CD4-positive, alpha-beta memory T cell (primary cell): ENCODE data around the gene PYGO2. TPM values are rescaled to one million over a fixed set of nuclear protein-coding genes. Genes with fewer than 3 reads are reported as not detected.

ENCODE experiments used
- CTCF ChIA-PET: fragments of 350-600 bp; sonication (Branson Sonifier 250); formaldehyde crosslinking; loops from one replicate; lab custom pipeline; 2021; ENCODE audit warnings: inconsistent platforms; ENCODE audit not compliant: partially characterized antibody; lab: Charles Lee
- POLR2A ChIA-PET: fragments of 350-600 bp; sonication (Branson Sonifier 250); formaldehyde crosslinking; loops from one replicate; lab custom pipeline; 2021; ENCODE audit not compliant: partially characterized antibody; lab: Charles Lee
- DNase-seq, 5 donors: peaks; one replicate each; pipeline versions ENCODE4 v3.0.0 to v3.0.0-alpha.2; 2020 to 2022; ENCODE audit warnings: mixed read lengths in 1 of 5
- H3K27ac ChIP-seq: one replicate; pipeline ENCODE4 v1.7.0; 2013; ENCODE audit warnings: low read depth, low read length
- H3K27me3 ChIP-seq: 2 replicates; pipeline ENCODE4 v1.7.0; 2013; ENCODE audit warnings: mild to moderate bottlenecking, low read length, moderate library complexity; ENCODE audit not compliant: insufficient read depth
- H3K36me3 ChIP-seq: 2 replicates; pipeline ENCODE4 v1.7.0; 2013; ENCODE audit warnings: mild to moderate bottlenecking, low read length, moderate library complexity; ENCODE audit not compliant: insufficient read depth
- H3K4me1 ChIP-seq: 2 replicates; pipeline ENCODE4 v1.7.0; 2013; ENCODE audit warnings: mild to moderate bottlenecking, low read length, moderate library complexity; ENCODE audit not compliant: insufficient read depth
- H3K4me3 ChIP-seq, 2 donors: one replicate each; pipeline ENCODE4 v1.7.0; 2013; ENCODE audit warnings: low read length in 2 of 2, mild to moderate bottlenecking in 1 of 2
- H3K9me3 ChIP-seq, 2 donors: one replicate each; pipeline ENCODE4 v1.7.0; 2013; ENCODE audit warnings: low read length in 2 of 2, control low read depth in 1 of 2; ENCODE audit not compliant: control insufficient read depth in 1 of 2
- H3K27ac Mint-ChIP-seq, 7 donors: one replicate each; pipeline ENCODE4 v1.8.0; 2020 to 2021; ENCODE audit warnings: mixed read lengths in 7 of 7, mild to moderate bottlenecking in 6 of 7, inconsistent platforms in 3 of 7, moderate library complexity in 3 of 7
- H3K27me3 Mint-ChIP-seq, 2 donors: one replicate each; pipeline ENCODE4 v1.8.0; 2020 to 2021; ENCODE audit warnings: mixed read lengths in 2 of 2
- H3K36me3 Mint-ChIP-seq, 2 donors: one replicate each; pipeline ENCODE4 v1.8.0; 2020 to 2021; ENCODE audit warnings: mixed read lengths in 2 of 2, inconsistent platforms in 1 of 2, mild to moderate bottlenecking in 1 of 2
- H3K4me1 Mint-ChIP-seq, 4 donors: one replicate each; pipeline ENCODE4 v1.8.0; 2020 to 2021; ENCODE audit warnings: mixed read lengths in 4 of 4, mild to moderate bottlenecking in 1 of 4
- H3K4me3 Mint-ChIP-seq, 8 donors: one replicate each; pipeline ENCODE4 v1.8.0; 2020 to 2021; ENCODE audit warnings: mixed read lengths in 8 of 8, mild to moderate bottlenecking in 7 of 8, moderate library complexity in 6 of 8, inconsistent platforms in 3 of 8
- H3K9me3 Mint-ChIP-seq, 8 donors: one replicate each; pipeline ENCODE4 v1.8.0; 2020 to 2021; ENCODE audit warnings: mixed read lengths in 8 of 8, mild to moderate bottlenecking in 5 of 8, inconsistent platforms in 3 of 8, moderate library complexity in 1 of 8
- intact Hi-C: fragments of 100-400 bp; cut with micrococcal nuclease; formaldehyde crosslinking; loops from one replicate; pipeline ENCODE4 v1.15.1; 2023
- polyA plus RNA-seq, 2 donors: library from polyadenylated mRNA; unstranded; fragments of 300-500 nt; fragmentation: Illumina TruSeq; gene quantifications; one replicate each; pipeline ENCODE4 v1.2.3, GENCODE V29; 2021
- total RNA-seq, 2 experiments: library from RNA; stranded (reverse); gene quantifications; one replicate each; pipeline ENCODE4 v1.2.3, GENCODE V29; 2021

PYGO2 gene
- total and polyA plus RNA-seq, 4 experiments from 2014 or later: 22.5 to 80.2 (median 66.3) TPM

DNA sequence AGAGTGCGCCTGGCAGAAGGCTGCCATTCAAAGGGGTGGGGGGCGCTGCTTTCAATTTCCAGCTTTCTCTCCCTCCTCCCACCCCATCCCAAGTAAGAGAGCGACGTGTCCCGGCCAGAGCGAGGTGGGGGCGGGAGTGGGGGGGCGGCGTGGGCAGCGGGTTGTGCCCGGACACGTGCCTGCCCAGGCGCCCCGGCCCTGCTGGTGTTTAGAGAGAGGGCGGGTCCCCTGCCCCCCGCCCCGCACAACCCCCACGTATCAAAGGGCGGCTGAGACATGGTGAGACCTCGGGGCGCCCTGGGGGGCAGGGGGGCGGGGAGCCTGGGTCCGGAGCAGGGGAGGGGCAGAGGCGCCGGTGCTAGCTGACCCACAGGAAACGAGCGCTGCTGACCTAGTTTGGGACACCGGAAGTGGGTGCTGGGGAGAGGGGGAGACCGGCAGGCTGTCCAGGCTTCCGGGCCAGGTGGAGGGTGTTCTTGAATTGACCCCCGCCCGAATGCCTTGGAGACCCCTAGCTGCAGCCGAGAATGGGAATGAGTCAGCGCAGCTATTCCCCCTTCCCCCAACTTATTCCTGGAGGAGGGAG, 42.3 kb upstream of the PYGO2 start:
- no peak for DNase-seq
- peak overlapping the region; percentile 95 to 99 (median 98) for H3K4me3 Mint-ChIP-seq
- POLR2A ChIA-PET: interaction anchor here (0.7 to 38.9 kb wide), 6 partner anchors 8 to 169 kb away, joined by 3 to 1543 read pairs (median 4); partner anchors contain the start of genes CKS1B, FLAD1, KRTCAP2 and PBXIP1

DNA sequence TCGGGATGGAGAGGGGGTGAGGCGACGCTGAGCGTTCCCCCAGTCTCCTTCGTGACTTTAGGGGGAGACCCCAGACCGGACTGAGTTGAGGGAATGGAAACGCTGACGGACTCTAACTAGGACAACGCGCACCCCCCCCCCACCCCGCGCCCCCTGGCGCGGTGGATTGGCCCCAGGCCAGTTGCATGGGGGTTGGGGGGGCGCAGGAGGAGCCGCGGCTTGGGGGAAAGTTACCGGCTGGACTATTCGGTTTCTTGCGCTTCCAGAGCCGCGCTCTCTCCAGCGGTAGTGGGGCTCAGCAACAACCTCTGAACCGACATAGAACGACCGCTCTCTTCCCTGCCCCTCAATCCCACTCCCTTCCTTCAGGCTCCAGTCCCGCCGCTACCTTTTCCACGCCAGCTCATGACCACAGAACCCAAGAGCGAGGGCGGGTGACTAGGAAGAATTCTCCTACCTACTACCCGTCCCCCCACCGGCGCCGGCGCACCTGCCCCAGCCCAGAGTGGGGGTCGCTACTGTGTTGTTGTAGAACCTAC, 41.7 kb upstream of the PYGO2 start:
- CTCF ChIA-PET: interaction anchor here (1.3 to 16.3 kb wide), 2 partner anchors 11 to 16 kb away, joined by 4 to 381 read pairs; no protein-coding TSS in a partner anchor
- POLR2A ChIA-PET: interaction anchor here (0.8 to 38.9 kb wide), 4 partner anchors 11 to 66 kb away, joined by 3 to 1543 read pairs (median 158); partner anchors contain the start of genes CKS1B, FLAD1, PBXIP1 and PYGO2
- H3K4me1 ChIP-seq: peaks cover 62% of the 10 kb centered on the region
- peaks cover 0 to 26% of the 10 kb centered on the region in 2 donors for H3K36me3 Mint-ChIP-seq
- peak overlapping the region; percentile 95 to 99 (median 98) for H3K4me3 Mint-ChIP-seq
- peak overlapping the region; percentile 86 for H3K27ac ChIP-seq
- H3K9me3 Mint-ChIP-seq: no peaks in the 10 kb centered on the region
- intact Hi-C loops: loop anchor here (5.0 kb wide), 2 partner anchors 49 to 446 kb away; partner anchors contain the start of genes ADAM15 and UBE2Q1
- H3K4me3 ChIP-seq: peak overlapping the region; percentile 91 to 95
- no peaks in the 10 kb centered on the region for H3K9me3 ChIP-seq
- peak overlapping the region; percentile 90 to 98 (median 97) for H3K27ac Mint-ChIP-seq
- H3K4me1 Mint-ChIP-seq: peaks cover 36 to 79% (median 46%) of the 10 kb centered on the region in 4 donors
- no peaks in the 10 kb centered on the region for H3K27me3 Mint-ChIP-seq
- H3K27me3 ChIP-seq: no peaks in the 10 kb centered on the region
- no peaks in the 10 kb centered on the region for H3K36me3 ChIP-seq
- peak in 2 of 5 donors; percentile 20 to 59 for DNase-seq

More for the DNA sequence above, 42.3 kb upstream of the PYGO2 start:
- Mint-ChIP-seq H3K36me3 (peaks cover 0 to 26% of the 10 kb centered on the region in 2 donors), H3K27ac (peak overlapping the region; percentile 90 to 98 (median 97)), H3K9me3 (no peaks in the 10 kb centered on the region), H3K27me3 (no peaks in the 10 kb centered on the region), H3K4me1 (peaks cover 36 to 80% (median 45%) of the 10 kb centered on the region in 4 donors)
- H3K4me1 ChIP-seq: peaks cover 61% of the 10 kb centered on the region
- H3K4me3 ChIP-seq: peak overlapping the region; percentile 91 to 95
- CTCF ChIA-PET: interaction anchor here (0.6 to 16.3 kb wide), 4 partner anchors 11 to 41 kb away, joined by 3 to 381 read pairs (median 4); partner anchors contain the start of gene CKS1B
- intact Hi-C loops: loop anchor here (5.0 kb wide), 2 partner anchors 48 to 447 kb away; partner anchors contain the start of genes ADAM15 and UBE2Q1
- H3K9me3 ChIP-seq: no peaks in the 10 kb centered on the region
- H3K27ac ChIP-seq: peak overlapping the region; percentile 86
- no peaks in the 10 kb centered on the region for H3K27me3 ChIP-seq
- no peaks in the 10 kb centered on the region for H3K36me3 ChIP-seq

DNA sequence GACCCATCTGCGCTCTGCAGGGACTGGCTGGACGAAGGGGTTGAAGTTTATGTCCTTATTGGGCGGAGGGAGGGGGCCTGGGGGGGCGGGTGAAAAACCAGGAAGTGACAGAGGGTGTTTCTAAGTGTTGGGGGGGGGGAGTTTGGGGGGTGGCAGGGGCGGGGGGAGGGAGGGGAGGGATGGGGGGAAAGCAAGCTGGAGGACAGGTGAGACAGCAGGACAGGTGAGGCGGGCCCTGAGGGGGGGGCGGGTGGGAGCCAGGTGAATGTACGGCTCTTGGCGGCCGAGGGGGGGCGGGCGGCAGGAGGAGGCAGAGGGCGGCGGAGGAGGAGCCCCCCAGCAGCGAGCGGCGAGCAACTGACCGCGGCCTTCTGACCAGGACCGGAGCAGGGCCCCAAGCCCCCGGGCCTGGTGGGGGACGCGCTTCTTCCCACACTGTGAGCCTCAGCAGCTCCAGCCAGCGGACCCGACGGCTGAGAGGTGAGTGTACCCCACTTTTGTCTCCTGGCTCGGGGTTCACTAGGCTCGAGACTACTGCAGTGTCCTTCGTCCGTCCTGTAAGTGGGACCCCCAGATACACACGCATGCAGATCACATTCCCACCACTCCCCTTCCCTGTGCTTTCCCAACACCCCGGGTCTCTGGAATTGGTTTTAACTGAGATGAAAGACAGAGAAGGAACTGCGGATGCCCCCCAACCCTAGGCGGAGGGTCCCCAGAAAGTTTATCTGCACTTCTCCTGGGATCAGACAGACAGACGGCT, 41.1 kb upstream of the PYGO2 start, which contains the start of gene ZBTB7B:
ZBTB7B (plus strand) TSS at position 339 of the 763 bp plus-strand sequence. CDS start 11,859 bp downstream, outside the sequence.
- Mint-ChIP-seq H3K36me3 (peaks cover 0 to 26% of the 10 kb centered on the region in 2 donors), H3K4me3 (peak within 1 kb of the TSS; percentile 95 to 99 (median 98)), H3K27me3 (no peaks in the 10 kb centered on the region), H3K9me3 (no peaks in the 10 kb centered on the region), H3K4me1 (peaks cover 39 to 80% (median 49%) of the 10 kb centered on the region in 4 donors), H3K27ac (peak within 1 kb of the TSS; percentile 90 to 99 (median 97))
- peaks cover 62% of the 10 kb centered on the region for H3K4me1 ChIP-seq
- no peaks in the 10 kb centered on the region for H3K36me3 ChIP-seq
- ChIA-PET CTCF (interaction anchor here (1.3 to 16.3 kb wide), 2 partner anchors 12 to 15 kb away, joined by 4 to 381 read pairs; no protein-coding TSS in a partner anchor), POLR2A (interaction anchor here (0.8 to 38.9 kb wide), 8 partner anchors 10 to 83 kb away, joined by 3 to 1543 read pairs (median 5); partner anchors contain the start of genes CKS1B, FLAD1, LENEP and PBXIP1)
- peak within 1 kb of the TSS; percentile 91 to 95 for H3K4me3 ChIP-seq
- peak in 1 of 5 donors; percentile 23 for DNase-seq
- intact Hi-C loops: loop anchor here (1.0 to 5.0 kb wide), 5 partner anchors 8 to 445 kb away; partner anchors contain the start of genes ADAM15, PMVK and UBE2Q1
- H3K27ac ChIP-seq: peak within 1 kb of the TSS; percentile 92
- no peaks in the 10 kb centered on the region for H3K27me3 ChIP-seq
- H3K9me3 ChIP-seq: no peaks in the 10 kb centered on the region

DNA sequence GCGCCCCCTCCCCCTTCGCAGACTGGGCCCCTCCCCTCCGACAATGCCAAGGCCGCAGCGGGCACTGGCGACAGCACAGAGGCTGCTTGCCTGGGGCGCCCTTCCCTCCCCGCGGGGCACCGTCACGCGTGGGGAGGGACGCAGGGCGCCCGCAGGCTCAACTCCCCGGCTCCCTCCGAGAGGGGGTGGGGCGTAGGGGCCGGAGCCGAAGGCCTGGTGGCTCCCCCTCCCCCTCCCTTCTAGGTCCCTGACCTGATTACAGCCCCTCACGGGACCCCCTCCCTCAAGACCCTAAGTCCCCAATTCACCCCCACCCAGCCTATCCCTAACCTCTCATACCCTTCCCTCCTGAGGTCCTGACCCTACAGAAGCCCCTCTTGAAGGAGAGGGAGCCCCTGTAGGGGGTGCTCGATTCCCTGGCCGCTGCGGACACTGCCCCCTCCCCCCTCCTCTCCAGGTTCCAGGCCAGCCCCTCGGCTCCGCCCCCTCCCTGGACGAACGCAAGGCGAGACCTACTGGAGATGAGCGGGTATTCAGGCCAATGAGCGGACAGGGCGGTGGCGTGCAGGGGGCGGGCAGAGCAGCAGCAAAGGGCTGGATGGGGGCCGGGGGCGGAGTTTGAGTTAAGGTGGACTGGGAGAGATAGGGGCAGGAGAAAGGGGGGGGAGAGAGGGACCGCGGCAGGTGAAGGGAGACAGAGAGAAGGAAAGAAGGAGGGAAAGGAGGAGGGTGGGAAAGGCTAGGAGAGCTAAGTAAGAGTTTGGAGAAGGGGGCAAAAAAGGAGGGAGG, 40.3 kb upstream of the PYGO2 start:
- ChIA-PET POLR2A (interaction anchor here (0.6 to 38.9 kb wide), 9 partner anchors 9 to 84 kb away, joined by 3 to 1543 read pairs (median 5); partner anchors contain the start of genes CKS1B, EFNA4, FLAD1 and LENEP), CTCF (interaction anchor here (0.8 to 16.3 kb wide), 3 partner anchors 13 to 46 kb away, joined by 4 to 381 read pairs (median 30); partner anchors contain the start of genes FLAD1 and PBXIP1)
- peak overlapping the region; percentile 92 for H3K27ac ChIP-seq
- Mint-ChIP-seq H3K36me3 (peaks cover 0 to 26% of the 10 kb centered on the region in 2 donors), H3K4me1 (peaks cover 39 to 78% (median 51%) of the 10 kb centered on the region in 4 donors), H3K4me3 (peak overlapping the region; percentile 88 to 99 (median 96)), H3K9me3 (peaks cover 0 to 2% (median 0%) of the 10 kb centered on the region in 8 donors), H3K27me3 (no peaks in the 10 kb centered on the region), H3K27ac (peak overlapping the region; percentile 90 to 99 (median 95))
- peaks cover 59% of the 10 kb centered on the region for H3K4me1 ChIP-seq
- H3K27me3 ChIP-seq: no peaks in the 10 kb centered on the region
- intact Hi-C loops: loop anchor here (1.0 to 5.0 kb wide), 5 partner anchors 8 to 445 kb away; partner anchors contain the start of genes ADAM15, PMVK and UBE2Q1
- peak overlapping the region; percentile 78 to 80 for H3K4me3 ChIP-seq
- DNase-seq: peak; percentile 95 to 98 (median 97)
- no peaks in the 10 kb centered on the region for H3K9me3 ChIP-seq
- H3K36me3 ChIP-seq: no peaks in the 10 kb centered on the region

DNA sequence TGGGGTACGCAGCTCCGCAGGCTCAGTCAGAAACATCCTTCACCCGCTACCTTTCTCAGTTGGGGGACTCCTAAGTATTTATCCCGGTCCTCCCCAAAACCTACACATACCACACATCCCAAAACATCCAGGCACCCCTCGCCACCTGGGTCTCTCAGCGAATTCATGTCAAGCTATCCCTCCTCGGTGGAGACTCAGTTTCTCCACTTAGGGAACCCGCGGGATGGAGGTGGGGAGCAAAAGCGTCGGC, 39.8 kb upstream of the PYGO2 start:
- Histone ChIP-seq H3K4me1 (peaks cover 54% of the 10 kb centered on the region), H3K27ac (peak overlapping the region; percentile 92), H3K9me3 (no peaks in the 10 kb centered on the region), H3K4me3 (peak overlapping the region; percentile 78 to 80), H3K27me3 (no peaks in the 10 kb centered on the region), H3K36me3 (no peaks in the 10 kb centered on the region)
- Mint-ChIP-seq H3K4me1 (peaks cover 34 to 72% (median 46%) of the 10 kb centered on the region in 4 donors), H3K9me3 (peaks cover 0 to 2% (median 0%) of the 10 kb centered on the region in 8 donors), H3K36me3 (peaks cover 0 to 24% of the 10 kb centered on the region in 2 donors), H3K4me3 (peak overlapping the region; percentile 88 to 99 (median 96)), H3K27ac (peak overlapping the region; percentile 88 to 99 (median 93)), H3K27me3 (no peaks in the 10 kb centered on the region)
- ChIA-PET CTCF (interaction anchor here (0.8 to 16.3 kb wide), 3 partner anchors 13 to 45 kb away, joined by 4 to 381 read pairs (median 30); partner anchors contain the start of genes FLAD1 and PBXIP1), POLR2A (interaction anchor here (0.6 to 38.9 kb wide), 6 partner anchors 8 to 84 kb away, joined by 3 to 1543 read pairs (median 10); partner anchors contain the start of genes CKS1B, EFNA4, FLAD1 and LENEP)
- intact Hi-C loops: loop anchor here (5.0 kb wide), 2 partner anchors 51 to 444 kb away; partner anchors contain the start of genes ADAM15 and UBE2Q1
- no peak for DNase-seq
